WTC11 (cell line): ENCODE data around the gene DHRS1.

Source experiments
- CREB1 ChIP-seq: sonication (generic); formaldehyde crosslinking; IDR thresholded peaks from 2 replicates; pipeline ENCODE4 v1.8.0; 2023; ENCODE audit warnings: mild to moderate bottlenecking, missing genetic modification reagents
- CTCF ChIP-seq: fragments of 200-600 bp; IDR thresholded peaks from 2 replicates; pipeline ENCODE4 v1.8.0; 2022; ENCODE audit warnings: antibody characterized with exemption
- FOXK1 ChIP-seq: sonication (generic); formaldehyde crosslinking; IDR thresholded peaks from 2 replicates; pipeline ENCODE4 v1.8.0; 2022; ENCODE audit warnings: mild to moderate bottlenecking, moderate library complexity, missing genetic modification reagents
- JUN ChIP-seq: sonication (generic); formaldehyde crosslinking; IDR thresholded peaks from 2 replicates; pipeline ENCODE4 v1.8.0; 2023; ENCODE audit warnings: mild to moderate bottlenecking, missing genetic modification reagents
- MYBL2 ChIP-seq: sonication (generic); formaldehyde crosslinking; IDR thresholded peaks from 2 replicates; pipeline ENCODE4 v1.8.1; 2023; ENCODE audit warnings: mild to moderate bottlenecking, moderate library complexity, missing genetic modification reagents
- NR1H2 ChIP-seq: sonication (generic); formaldehyde crosslinking; IDR thresholded peaks from 2 replicates; pipeline ENCODE4 v1.9.0; 2021; ENCODE audit warnings: mild to moderate bottlenecking, moderate library complexity, missing genetic modification reagents
- STAT6 ChIP-seq: sonication (generic); formaldehyde crosslinking; conservative IDR thresholded peaks from 2 replicates; pipeline ENCODE4 v1.8.1; 2023; ENCODE audit warnings: mild to moderate bottlenecking, low read depth, missing genetic modification reagents, moderate library complexity
- ZBTB43 ChIP-seq: sonication (generic); formaldehyde crosslinking; IDR thresholded peaks from 2 replicates; pipeline ENCODE4 v1.8.1; 2023; ENCODE audit warnings: mild to moderate bottlenecking, missing genetic modification reagents
- ZNF138 ChIP-seq: sonication (generic); formaldehyde crosslinking; conservative IDR thresholded peaks from 2 replicates; pipeline ENCODE4 v1.8.1; 2022; ENCODE audit warnings: mild to moderate bottlenecking, moderate library complexity, missing genetic modification reagents
- ZNF317 ChIP-seq: sonication (generic); formaldehyde crosslinking; IDR thresholded peaks from 2 replicates; pipeline ENCODE4 v1.8.1; 2023; ENCODE audit warnings: low read depth, mild to moderate bottlenecking, moderate library complexity, missing genetic modification reagents, borderline replicate concordance

- no peak for TF ChIP-seq CTCF
- no peak for TF ChIP-seq JUN (CRISPR knock-in tag)
- no peak for TF ChIP-seq ZBTB43 (CRISPR knock-in tag)
- TF ChIP-seq ZNF138, result no peak
- TF ChIP-seq ZNF317 (CRISPR knock-in tag), result no peak
- TF ChIP-seq NR1H2 (CRISPR knock-in tag), result no peak
- TF ChIP-seq STAT6 (CRISPR knock-in tag), result no peak
- no peak for TF ChIP-seq MYBL2 (CRISPR knock-in tag)
- TF ChIP-seq CREB1, result no peak
- TF ChIP-seq FOXK1, result no peak
Observed at GRCh38 chr14:24321212-24321975, 21.8 kb upstream of the DHRS1 start.
